T-helper 2 cell treated with Interferon-gamma antibody and Interleukin-4, amounts not matched to agents 100 ng/mL and 5 ng/mL, for 36 hours (primary cell): ENCODE measurements around the gene IRF5. TPM values are rescaled to one million over a fixed set of nuclear protein-coding genes. Genes with fewer than 3 reads are reported as not detected.
"Not testable (repeated sequence)": the region's sequence is repeated elsewhere in the genome, so short reads cannot be mapped to it uniquely, and the experiment has no call there.

ENCODE experiments used
- intact Hi-C: fragments of 100-400 bp; cut with micrococcal nuclease; formaldehyde crosslinking; loops from one replicate; pipeline ENCODE4 v1.15.1; 2023
- total RNA-seq: library from RNA; stranded (reverse); gene quantifications from 2 replicates; pipeline ENCODE4 v1.2.3, GENCODE V29; 2022

Gene IRF5
- total RNA-seq, 1 donor from 2014 or later: 7.2 TPM

DNA sequence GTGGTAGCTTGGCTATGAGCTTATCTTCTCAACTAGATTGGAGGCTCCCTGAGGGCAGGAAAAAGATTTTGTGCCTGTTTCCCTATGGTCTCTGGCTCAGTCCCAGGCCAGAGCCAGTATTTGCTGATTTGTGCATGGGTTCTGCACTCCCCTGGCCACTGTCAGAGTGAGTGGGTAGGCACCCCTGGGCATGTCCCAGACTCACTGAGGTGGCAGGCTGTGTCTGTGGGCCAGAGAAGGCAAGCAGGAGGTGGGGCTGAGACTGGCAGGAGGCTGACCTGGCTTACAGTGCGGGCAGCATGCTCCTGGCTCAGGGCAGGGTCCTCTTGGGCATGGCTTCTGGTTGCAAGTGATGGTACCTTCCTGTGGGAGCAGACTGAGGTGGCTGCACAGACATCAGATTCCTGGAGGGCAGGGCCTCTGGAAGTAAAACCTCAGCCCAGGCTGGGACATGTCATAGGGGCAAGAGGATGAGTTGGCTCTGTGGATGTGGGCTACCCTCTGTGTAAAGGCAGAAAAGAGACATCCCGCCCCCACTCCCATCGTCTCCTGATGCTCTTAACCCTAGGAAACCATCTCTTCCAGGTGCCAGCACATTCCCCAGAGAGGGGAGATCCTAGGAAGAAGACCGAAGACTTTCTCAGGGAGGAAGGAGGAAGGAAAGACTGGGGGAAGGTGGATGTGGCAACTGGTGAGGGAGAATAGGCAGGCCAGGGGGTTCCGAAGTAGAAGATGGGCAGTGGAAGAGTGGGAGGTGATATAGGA lies 31.5 kb upstream of the IRF5 start:
- intact Hi-C loops: no loop called here

- intact Hi-C loops: no loop called here
Observed at GRCh38 chr7:128906766-128907559, 30.8 kb upstream of the IRF5 start.

DNA sequence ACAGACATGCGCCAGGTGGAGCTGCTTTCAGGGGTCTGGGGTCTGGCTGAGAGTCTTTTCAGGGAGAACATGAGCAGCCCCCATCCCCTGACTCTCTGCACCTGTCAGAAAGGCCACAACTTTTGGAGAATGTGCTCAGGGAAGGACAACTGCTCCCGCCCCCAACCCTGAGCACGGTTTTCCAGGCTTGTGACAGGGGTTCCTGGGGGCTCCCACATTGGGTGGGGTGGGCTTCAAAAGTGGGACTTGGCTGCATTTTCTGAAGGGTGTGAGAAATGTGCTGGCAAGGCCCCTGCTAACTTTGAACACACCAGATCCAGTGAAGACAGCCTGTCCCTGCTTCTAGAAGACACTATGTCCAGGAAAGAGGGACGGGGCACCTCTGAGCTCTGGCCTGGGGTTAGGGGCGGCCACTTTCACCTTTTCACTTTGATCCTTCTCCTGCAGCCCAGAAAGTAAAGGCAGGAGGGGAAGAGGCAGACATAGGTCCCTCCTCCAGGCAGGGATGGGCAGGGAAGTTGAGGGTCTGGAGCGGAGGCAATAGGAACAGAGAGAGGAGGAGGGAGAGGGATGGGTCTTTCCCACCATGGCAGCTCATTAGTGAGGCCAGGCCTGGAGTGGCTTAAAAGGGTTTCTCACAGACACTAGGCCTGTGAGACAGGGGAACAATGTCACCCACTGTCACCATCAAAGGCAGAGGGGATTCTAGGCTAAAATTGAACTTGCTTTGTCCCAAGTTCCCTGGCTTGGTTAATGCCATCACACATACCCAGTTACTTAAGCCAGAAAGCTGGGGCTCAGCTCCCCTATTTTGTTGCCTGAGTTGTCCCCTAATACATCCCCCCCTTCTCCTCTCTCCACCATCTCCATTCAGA lies 28.7 kb upstream of the IRF5 start:
- intact Hi-C loops: no loop called here

- intact Hi-C loops: no loop called here
Observed at GRCh38 chr7:128909625-128910568, 27.8 kb upstream of the IRF5 start.

DNA sequence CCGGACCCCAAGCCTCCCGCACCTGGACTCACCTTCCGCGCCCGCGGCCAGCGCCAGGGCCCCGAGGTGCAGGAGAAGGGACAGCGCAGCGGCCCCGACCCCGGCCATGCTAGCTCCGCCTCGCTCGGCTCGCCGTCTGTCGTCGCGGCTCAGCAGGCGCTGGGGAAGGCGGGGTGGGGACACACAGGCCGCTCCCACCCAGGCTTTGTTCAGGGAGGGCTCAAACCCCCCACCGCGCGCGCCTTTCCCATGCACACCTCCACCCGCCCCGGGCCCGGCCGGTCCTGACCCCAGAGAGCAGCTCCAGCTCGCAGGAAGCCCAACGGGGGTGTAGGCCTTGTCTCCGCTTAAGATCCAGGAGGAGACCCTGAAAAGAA lies 27.2 kb upstream of the IRF5 start, which contains the start of gene KCP:
Gene KCP, minus strand, starts transcription at position 141 of the 377 bp plus-strand sequence. Its CDS starts 33 bp downstream, at position 108.
- intact Hi-C loops: no loop called here

DNA sequence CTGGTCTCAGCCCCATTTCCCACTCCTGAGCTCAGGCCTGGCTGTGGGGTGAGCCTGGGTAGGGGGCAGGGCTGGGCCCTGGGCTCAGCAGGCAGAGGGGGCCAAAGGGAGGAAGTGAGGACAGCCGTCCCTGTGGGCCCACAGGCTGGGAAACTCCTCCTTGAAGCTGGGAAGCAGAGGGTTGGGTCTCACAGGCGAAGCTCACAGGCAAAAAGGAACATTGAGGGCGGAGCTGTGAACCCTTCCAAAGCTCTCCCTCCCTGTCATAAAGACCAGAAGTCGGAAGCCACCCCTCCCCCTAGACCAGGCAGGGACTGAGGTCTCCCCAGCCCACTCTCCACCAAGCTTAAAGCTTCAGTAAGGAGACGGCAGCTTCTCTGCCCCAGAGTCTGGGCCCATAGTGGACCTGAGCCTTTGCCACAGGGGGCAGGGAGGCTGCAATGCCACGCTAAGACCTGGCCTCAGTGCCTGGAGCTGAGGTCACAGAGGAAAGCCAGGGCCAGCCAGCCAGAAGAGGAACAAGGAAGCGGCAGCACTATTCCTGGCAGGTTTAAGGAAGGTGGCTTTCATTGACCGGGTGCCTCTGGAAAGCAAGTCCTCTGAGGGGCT lies 26.2 kb upstream of the IRF5 start:
- intact Hi-C loops: no loop called here

- intact Hi-C loops: no loop called here
Observed at GRCh38 chr7:128912281-128912680, 25.4 kb upstream of the IRF5 start.

- intact Hi-C loops: not testable (repeated sequence)
Observed at GRCh38 chr7:128912709-128913495, 24.8 kb upstream of the IRF5 start.

DNA sequence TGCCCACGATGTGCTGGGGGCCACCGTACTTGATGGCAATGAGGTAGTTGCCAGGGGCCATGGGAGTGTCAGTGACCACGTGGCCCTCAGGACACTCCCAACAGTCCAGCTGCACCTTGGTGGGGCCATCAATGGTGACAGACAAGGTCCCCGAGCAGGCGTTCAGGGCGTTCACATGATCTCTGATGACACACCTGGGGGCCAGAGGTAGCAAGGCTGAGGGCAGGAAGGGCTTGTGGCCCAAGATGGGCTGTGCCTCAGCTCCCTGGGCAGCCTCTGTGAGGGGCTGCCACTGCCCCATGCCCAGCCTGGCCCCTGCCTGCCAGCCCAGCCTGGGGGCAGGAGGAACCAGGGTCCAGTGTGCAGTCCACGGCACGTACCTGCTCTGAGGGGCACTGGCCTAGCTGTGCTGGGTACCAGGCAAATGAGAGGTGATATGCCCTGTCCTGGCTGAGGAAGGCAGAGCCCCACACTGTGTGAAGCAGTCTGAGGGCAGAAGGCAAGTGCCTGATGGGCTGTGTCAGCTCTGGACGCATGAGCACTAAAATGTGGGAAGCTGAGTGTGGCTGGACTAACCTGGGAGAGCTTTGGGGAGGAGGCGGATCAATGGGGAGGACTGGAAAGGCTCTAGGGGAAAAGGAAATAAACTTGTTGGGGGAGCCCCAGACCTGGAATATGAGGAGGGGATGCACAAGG lies 23.7 kb upstream of the IRF5 start:
- intact Hi-C loops: no loop called here

DNA sequence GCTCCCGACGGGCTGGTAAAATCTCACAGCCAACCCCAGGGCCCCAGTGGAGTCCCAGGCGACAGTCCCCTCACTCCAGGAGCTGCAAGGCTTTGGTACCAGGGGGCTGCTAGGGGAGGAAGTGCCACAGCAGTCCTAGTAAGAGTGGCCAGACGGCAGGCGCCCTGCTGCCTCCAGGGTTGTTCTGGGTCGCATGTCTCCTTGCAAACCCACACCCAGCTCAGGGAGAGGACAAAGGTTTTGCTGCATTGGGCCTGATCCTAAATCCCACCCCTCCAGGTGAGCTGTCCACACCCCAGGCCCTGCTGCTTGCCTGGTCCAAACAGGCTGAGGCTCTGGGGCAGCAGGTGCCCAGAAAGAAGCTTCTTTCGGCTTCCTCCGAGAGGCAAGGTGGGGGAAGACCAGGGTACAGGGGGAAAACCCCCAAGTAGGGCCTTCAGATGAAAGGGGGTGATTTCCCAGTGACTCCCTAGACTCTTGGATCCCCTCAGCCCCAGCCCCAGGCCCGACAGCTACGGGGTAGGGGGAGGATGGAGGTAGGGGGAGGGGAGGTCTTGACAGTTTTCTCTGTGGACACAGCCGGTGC lies 23.1 kb upstream of the IRF5 start:
- intact Hi-C loops: no loop called here

DNA sequence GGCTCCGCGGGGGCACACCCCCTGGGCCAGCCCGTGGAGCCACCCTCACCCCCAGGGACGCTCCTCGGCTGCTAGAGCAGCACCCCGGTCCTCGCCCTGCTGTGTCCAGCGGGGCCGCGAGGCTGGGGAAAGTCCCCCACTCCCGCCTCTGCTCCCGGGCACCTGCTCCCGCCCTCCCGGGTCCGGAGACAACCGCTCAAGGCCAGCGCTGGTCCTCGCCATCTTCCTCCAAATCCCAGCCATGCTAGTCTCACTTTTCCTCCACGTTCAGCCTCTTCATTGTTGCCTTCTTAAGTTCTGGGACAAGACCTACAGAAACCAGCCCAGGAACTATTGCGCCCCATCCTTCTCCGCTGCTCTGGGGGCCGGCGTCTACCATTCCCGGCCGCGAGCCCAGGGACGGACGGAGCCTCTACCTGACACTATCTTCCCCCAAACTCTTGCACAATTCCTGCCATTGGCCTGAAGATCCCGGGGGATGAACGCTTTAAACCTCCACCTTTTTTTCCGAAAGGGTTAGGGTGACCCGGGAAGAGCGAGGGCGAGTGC lies 22.4 kb upstream of the IRF5 start:
- intact Hi-C loops: no loop called here

DNA sequence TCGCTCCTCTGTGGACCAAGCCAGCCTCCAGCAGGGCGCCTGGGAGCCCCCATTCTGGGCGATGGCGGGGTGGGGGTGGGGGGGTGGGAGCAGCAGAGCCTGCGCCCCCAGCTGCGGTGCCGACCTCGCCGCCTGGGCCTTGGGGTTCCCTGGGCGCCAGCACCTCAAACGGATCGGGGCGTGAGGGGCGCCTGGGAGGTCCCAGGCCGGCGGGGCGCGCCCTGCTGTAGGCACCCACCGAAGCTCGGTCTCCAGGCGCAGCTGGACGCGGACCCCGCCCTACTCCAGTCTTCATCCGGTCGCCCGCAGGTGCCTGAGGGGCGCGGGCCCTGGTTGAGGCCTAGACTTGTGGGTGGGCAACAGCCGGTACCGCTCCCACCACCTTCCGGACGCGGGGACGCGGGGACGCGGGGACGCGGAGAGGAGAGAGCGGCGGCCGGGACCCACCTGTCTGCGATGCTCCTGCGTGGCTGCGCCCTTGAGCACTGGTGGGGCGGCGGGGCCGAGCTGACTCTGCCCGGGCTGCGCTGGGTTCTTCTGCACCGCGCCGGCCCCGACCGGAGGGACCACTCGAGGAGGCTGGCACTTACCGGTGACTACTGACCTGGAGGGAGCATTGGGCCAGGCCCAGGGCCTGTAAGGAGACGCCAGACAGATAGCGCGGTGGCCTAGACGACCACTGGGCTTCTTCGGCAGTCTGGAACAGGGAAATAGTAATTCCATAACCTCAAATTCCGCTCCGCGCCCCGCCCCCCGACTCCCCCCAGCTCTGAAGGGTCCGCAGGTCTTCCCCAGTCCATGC lies 21.7 kb upstream of the IRF5 start:
- intact Hi-C loops: no loop called here

- intact Hi-C loops: no loop called here
Observed at GRCh38 chr7:128916643-128916915, 21.1 kb upstream of the IRF5 start.

GRCh38 chr7:128917122-128917521 lies 20.6 kb upstream of the IRF5 start:
- intact Hi-C loops: no loop called here

GRCh38 chr7:128918016-128918665 lies 19.6 kb upstream of the IRF5 start:
- intact Hi-C loops: no loop called here

- intact Hi-C loops: no loop called here
Observed at GRCh38 chr7:128919241-128919640, 18.5 kb upstream of the IRF5 start.
